Peyer's patch (tissue), 4 donors: ENCODE results near the gene SHROOM2. TPM values are rescaled to one million over a fixed set of nuclear protein-coding genes. Genes with fewer than 3 reads are reported as not detected.

ENCODE experiments used
- DNase-seq, 3 donors: peaks; one replicate each; pipeline ENCODE4 v3.0.0-alpha.2; 2017 to 2019
- H3K27ac ChIP-seq, 4 donors: fragments of 200-600 bp; sonication (generic); one replicate each; pipeline ENCODE4 v1.5.1; 2016 to 2019
- H3K27me3 ChIP-seq, 2 donors: fragments of 200-600 bp; sonication (generic); one replicate each; pipeline ENCODE4 v1.5.1; 2019
- H3K36me3 ChIP-seq, 3 donors: fragments of 200-600 bp; sonication (generic); one replicate each; pipeline ENCODE4 v1.5.1; 2016 to 2019
- H3K4me1 ChIP-seq, 4 donors: fragments of 200-600 bp; sonication (generic); one replicate each; pipeline ENCODE4 v1.5.1; 2016 to 2019
- H3K4me3 ChIP-seq, 4 donors: fragments of 200-600 bp; sonication (generic); 1 replicate in 3 of 4; 2 replicates in 1 of 4; pipeline ENCODE4 v1.5.1; 2016 to 2019; ENCODE audit warnings: mild to moderate bottlenecking in 1 of 4
- H3K9me3 ChIP-seq, 4 donors: fragments of 200-600 bp; sonication (generic); one replicate each; pipeline ENCODE4 v1.5.1; 2016 to 2019; ENCODE audit warnings: mild to moderate bottlenecking in 1 of 4
- CTCF ChIP-seq, 6 experiments: fragments of 450-650 bp in 4 of 6; fragments of 200-600 bp in 2 of 6; sonication (generic) in 1 of 6; IDR thresholded peaks; one replicate each; pipeline ENCODE4 v1.5.1; 2017 to 2019; ENCODE audit warnings: antibody characterized with exemption in 6 of 6, mild to moderate bottlenecking in 3 of 6, moderate library complexity in 1 of 6
- POLR2A ChIP-seq, 2 donors: fragments of 450-650 bp; IDR thresholded peaks; one replicate each; pipeline ENCODE4 v1.5.1; 2017; ENCODE audit warnings: antibody characterized with exemption in 2 of 2, mild to moderate bottlenecking in 2 of 2, moderate library complexity in 2 of 2
- total RNA-seq, 4 donors: library from RNA; depleted of rRNA; stranded (reverse); fragments of >200 nt; gene quantifications; one replicate each; pipeline ENCODE4 v1.1.0, GENCODE V29; 2016

SHROOM2 gene
- total RNA-seq, 4 donors from 2014 or later = 1.8 to 7.4 (median 3.3) TPM

- Histone ChIP-seq H3K9me3 (no peaks in the 10 kb centered on the region), H3K27me3 (no peaks in the 10 kb centered on the region), H3K4me1 (no peaks in the 10 kb centered on the region), H3K27ac (no peak overlapping the region), H3K4me3 (no peak overlapping the region), H3K36me3 (no peaks in the 10 kb centered on the region)
- no peak for DNase-seq
- no peak for TF ChIP-seq CTCF (IDR thresholded peaks at IDR 0.05)
- no peak for TF ChIP-seq POLR2A (IDR thresholded peaks at IDR 0.05)
These were observed 90.0 kb downstream of the SHROOM2 start for GRCh38 chrX:9876201-9876600.

- H3K27me3 ChIP-seq = no peaks in the 10 kb centered on the region
- H3K4me3 ChIP-seq = no peak overlapping the region
- no peaks in the 10 kb centered on the region for H3K36me3 ChIP-seq
- no peaks in the 10 kb centered on the region for H3K9me3 ChIP-seq
- H3K27ac ChIP-seq = no peak overlapping the region
- H3K4me1 ChIP-seq = no peaks in the 10 kb centered on the region
- no peak for DNase-seq
- TF ChIP-seq POLR2A (IDR thresholded peaks at IDR 0.05) (no peak), CTCF (IDR thresholded peaks at IDR 0.05) (no peak)
These were observed 92.1 kb downstream of the SHROOM2 start for GRCh38 chrX:9878146-9878820.

GRCh38 chrX:9880237-9880636, 94.0 kb downstream of the SHROOM2 start:
- DNase-seq = no peak
- Histone ChIP-seq H3K4me1 (no peaks in the 10 kb centered on the region), H3K9me3 (no peaks in the 10 kb centered on the region), H3K4me3 (no peak overlapping the region), H3K27ac (no peak overlapping the region), H3K27me3 (no peaks in the 10 kb centered on the region), H3K36me3 (no peaks in the 10 kb centered on the region)
- TF ChIP-seq CTCF (IDR thresholded peaks at IDR 0.05) = no peak
- TF ChIP-seq POLR2A (IDR thresholded peaks at IDR 0.05) = no peak

- no peak overlapping the region for H3K4me3 ChIP-seq
- TF ChIP-seq CTCF (IDR thresholded peaks at IDR 0.05) = no peak
- no peak for TF ChIP-seq POLR2A (IDR thresholded peaks at IDR 0.05)
- no peak for DNase-seq
These were observed 94.6 kb downstream of the SHROOM2 start for GRCh38 chrX:9880870-9881269.

GRCh38 chrX:9882669-9883446, 96.6 kb downstream of the SHROOM2 start:
- Histone ChIP-seq H3K36me3 (no peaks in the 10 kb centered on the region), H3K27me3 (no peaks in the 10 kb centered on the region), H3K9me3 (no peaks in the 10 kb centered on the region), H3K4me3 (no peak overlapping the region), H3K27ac (no peak overlapping the region), H3K4me1 (no peaks in the 10 kb centered on the region)
- no peak for TF ChIP-seq CTCF (IDR thresholded peaks at IDR 0.05)
- no peak for TF ChIP-seq POLR2A (IDR thresholded peaks at IDR 0.05)
- DNase-seq = no peak

More at GRCh38 chrX:9880870-9881269, 94.6 kb downstream of the SHROOM2 start:
- no peaks in the 10 kb centered on the region for H3K27me3 ChIP-seq
- H3K27ac ChIP-seq = no peak overlapping the region
- no peaks in the 10 kb centered on the region for H3K4me1 ChIP-seq
- no peaks in the 10 kb centered on the region for H3K9me3 ChIP-seq
- H3K36me3 ChIP-seq = no peaks in the 10 kb centered on the region
